ENCODE results near the gene MERTK.

DNA sequence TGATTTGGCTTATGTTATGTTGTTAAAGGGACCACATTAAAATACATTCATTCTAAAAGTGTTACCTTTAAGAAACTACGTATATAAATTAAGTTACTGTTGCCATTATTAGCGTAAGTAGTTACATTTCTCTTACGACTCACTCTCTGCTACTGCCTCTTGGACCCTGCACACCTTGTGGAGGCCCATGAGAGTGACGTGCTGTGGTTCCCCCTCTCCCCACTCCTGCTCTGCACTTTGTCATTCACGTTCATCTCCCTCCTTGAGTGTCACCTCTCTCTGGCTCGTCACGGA lies 830 bp upstream of the MERTK start:
- no peak for TF ChIP-seq POLR2AphosphoS5 (IDR thresholded peaks at IDR 0.05; ENCODE audit: low read depth, low read length)
- TF ChIP-seq TAF1 (IDR thresholded peaks at IDR 0.05; ENCODE audit: borderline replicate concordance, insufficient read depth, low read length): no peak
- TF ChIP-seq, protein P1, sequence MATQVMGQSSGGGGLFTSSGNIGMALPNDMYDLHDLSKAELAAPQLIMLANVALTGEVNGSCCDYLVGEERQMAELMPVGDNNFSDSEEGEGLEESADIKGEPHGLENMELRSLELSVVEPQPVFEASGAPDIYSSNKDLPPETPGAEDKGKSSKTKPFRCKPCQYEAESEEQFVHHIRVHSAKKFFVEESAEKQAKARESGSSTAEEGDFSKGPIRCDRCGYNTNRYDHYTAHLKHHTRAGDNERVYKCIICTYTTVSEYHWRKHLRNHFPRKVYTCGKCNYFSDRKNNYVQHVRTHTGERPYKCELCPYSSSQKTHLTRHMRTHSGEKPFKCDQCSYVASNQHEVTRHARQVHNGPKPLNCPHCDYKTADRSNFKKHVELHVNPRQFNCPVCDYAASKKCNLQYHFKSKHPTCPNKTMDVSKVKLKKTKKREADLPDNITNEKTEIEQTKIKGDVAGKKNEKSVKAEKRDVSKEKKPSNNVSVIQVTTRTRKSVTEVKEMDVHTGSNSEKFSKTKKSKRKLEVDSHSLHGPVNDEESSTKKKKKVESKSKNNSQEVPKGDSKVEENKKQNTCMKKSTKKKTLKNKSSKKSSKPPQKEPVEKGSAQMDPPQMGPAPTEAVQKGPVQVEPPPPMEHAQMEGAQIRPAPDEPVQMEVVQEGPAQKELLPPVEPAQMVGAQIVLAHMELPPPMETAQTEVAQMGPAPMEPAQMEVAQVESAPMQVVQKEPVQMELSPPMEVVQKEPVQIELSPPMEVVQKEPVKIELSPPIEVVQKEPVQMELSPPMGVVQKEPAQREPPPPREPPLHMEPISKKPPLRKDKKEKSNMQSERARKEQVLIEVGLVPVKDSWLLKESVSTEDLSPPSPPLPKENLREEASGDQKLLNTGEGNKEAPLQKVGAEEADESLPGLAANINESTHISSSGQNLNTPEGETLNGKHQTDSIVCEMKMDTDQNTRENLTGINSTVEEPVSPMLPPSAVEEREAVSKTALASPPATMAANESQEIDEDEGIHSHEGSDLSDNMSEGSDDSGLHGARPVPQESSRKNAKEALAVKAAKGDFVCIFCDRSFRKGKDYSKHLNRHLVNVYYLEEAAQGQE (IDR thresholded peaks at IDR 0.05; ENCODE audit: insufficient read depth in 1 of 2, low read depth in 2 of 2, low read length in 2 of 2): no peak

Data from PFSK-1 (cell line).